Left colon (tissue), 2 donors: Measurements from ENCODE around the gene PRPF40B. TPM values are rescaled to one million over a fixed set of nuclear protein-coding genes. Genes with fewer than 3 reads are reported as not detected.

Experiments used
- ATAC-seq: fragments of 200-7000 bp; cut with Tn5 transposase; one replicate; pipeline ENCODE4 v1.9.1; 2020; ENCODE audit warnings: mild to moderate bottlenecking, moderate library complexity
- DNase-seq, 2 donors: peaks; one replicate each; pipeline ENCODE4 v3.0.0-alpha.2; 2020
- intact Hi-C, 2 donors: fragments of 100-400 bp; cut with DNase I in 1 of 2; cut with micrococcal nuclease in 1 of 2; formaldehyde crosslinking; loops; one replicate each; pipeline versions ENCODE4 v1.11.2 to v1.14.0; 2022; cut with DNase I, micrococcal nuclease
- long read RNA-seq: library from polyadenylated mRNA; unstranded; transcript quantifications from one replicate; pipeline ENCODE4 v2.0.0, GENCODE V29; 2021
- total RNA-seq, 2 donors: library from RNA; stranded (reverse); fragmentation: NEBNext Ultra II Directional; extraction: Animal tissue kit (Norgen Biotek cat#: 25700); gene quantifications; one replicate each; pipeline ENCODE4 v1.2.1, GENCODE V29; 2021
- donor health status: DM: no; HTN: no; CAD: no.
- donor health status: DM: yes; HTN: yes; CAD: no.

Gene PRPF40B
- 10 to 100 TPM; 12.6 to 13.6 TPM for total RNA-seq
- long read RNA-seq, partial matches to known transcripts, result 2 of 13 reads
- long read RNA-seq, other reads (novel, unspliced or antisense), result 11 of 13 reads

DNA sequence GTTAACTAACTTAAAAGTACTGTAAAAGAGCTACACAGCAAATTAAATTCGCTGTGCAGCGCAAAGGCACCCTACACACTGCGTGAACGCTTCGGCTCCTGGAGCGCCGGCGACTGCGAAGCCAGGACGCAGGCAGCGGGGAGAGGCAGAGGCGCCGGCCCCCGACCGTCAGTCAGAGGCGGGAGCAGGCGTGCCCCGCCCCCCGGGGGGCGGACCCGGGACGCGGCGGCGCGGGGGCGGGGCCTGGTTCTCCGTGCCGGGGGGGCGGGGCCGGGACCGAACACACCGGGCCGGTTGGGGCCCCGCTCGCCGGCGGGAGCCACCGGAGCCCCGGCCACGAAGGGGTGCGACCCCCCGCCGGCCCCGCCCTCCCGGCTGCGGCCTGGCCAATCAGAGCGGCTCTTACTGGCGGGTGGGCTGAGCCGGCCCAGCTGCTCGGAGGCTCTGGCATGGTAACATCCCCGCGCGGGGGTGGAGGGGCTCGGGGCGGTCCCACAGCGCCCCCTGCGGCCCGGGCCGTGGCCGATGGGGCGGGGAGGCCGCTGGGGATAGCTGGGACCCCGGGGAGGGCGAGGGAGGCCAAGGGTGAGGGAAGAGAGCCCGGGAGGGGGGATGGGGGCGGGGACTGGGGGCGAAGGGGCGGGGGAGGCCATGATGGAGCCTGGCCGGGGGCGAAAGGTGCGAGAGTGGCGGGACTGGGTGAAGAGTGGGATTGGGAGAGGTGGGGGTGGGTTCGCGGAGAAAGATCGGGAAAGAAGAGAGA is at the start of gene PRPF40B:
Gene PRPF40B (plus strand): TSS at position 420 of the 763 bp plus-strand sequence. CDS start 30 bp downstream, at position 450.
- DNase-seq (peak; percentile 85 to 91), ATAC-seq (peak; percentile 94)
- intact Hi-C loops, result no loop called here

DNA sequence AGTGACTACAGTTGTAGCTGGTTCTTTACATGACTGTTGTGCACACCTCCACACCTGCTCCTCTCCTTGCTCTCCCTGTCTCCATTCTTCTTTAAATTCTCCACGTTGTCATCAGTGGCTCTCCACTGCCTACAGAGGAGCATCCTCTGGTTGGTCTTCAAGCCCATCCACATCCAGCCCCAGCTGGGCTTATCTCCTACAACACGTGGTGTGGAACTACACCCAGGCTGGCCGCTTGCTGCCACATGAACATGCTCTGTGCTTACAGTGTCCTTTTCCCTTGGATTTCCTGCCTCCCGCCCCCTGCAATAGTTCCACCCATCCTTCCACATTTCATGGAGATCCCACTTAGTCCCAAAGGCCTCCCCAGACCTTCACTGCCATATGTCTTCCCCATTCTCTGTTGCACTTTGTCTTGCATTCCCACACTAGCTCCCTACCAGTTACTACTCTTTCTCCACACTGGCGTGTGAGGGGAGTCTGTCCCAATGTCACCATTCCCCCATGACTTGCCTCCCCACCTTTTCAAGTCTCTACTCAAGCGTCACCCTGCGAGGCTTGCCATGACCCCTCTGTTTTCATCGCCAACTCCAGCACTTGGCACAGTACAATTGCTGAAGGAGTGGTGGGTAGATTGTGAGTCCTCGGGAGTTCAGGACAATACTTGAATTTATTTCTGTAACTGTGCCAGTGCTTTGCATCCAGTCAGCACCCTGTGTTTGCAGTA is 45.6 kb upstream of the PRPF40B start:
- intact Hi-C loops, result no loop called here
- DNase-seq, result no peak
- ATAC-seq, result no peak

- intact Hi-C loops, result no loop called here
- DNase-seq (no peak), ATAC-seq (no peak)
Measured at GRCh38 chr12:49578471-49579112, 44.8 kb upstream of the PRPF40B start.

DNA sequence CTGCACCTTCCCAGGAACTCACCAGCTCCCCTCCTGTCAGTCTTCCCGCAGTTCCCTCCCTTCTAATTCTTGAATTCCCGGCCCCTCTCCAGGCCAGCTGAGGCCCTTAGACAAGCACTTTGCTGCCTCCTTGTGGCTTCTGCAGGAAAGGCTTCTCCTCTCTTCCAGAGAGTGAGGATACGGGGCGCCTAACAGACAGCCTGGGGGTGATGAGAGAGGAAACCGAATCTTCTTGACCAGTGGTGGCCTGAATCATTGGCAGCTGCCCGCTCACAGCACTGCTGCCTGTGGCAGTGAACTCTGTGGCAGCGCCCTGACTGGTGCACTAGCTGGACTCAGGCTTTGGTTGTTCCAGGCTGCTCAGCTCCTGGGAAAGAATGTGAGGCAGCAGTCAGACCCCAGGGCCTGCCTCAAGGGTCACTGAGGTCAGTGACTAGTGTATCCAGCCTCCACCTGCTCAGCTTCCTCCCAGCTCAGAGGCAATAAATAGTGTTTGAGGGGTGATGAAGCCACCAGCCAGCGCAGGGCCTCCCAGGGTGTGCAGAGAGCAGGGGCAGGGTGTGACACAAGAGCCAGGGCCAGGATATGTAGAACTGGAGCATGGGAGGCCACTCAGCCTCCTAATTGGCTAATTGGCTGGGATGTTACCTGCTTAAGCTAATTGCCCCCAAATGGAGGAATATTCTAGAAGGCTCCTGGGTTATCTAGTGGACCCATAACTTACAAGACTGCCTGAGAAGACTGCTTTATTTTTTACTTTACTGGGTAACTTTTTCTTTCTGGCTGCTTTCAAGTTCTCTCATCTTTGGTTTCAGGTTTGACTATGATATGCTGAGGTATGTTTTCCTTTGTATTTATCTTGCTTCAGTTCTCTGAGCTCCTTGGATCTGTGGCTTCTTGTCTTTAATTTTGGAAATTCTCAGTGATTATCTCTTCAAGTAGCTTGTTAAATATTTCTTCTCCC is 42.5 kb upstream of the PRPF40B start:
- peak; percentile 62 to 80 for DNase-seq
- intact Hi-C loops, result no loop called here
- ATAC-seq, result peak; percentile 89

GRCh38 chr12:49582201-49582600 is 41.2 kb upstream of the PRPF40B start:
- no peak for ATAC-seq
- intact Hi-C loops, result no loop called here
- no peak for DNase-seq

GRCh38 chr12:49582850-49583249 is 40.5 kb upstream of the PRPF40B start:
- DNase-seq, result no peak

DNA sequence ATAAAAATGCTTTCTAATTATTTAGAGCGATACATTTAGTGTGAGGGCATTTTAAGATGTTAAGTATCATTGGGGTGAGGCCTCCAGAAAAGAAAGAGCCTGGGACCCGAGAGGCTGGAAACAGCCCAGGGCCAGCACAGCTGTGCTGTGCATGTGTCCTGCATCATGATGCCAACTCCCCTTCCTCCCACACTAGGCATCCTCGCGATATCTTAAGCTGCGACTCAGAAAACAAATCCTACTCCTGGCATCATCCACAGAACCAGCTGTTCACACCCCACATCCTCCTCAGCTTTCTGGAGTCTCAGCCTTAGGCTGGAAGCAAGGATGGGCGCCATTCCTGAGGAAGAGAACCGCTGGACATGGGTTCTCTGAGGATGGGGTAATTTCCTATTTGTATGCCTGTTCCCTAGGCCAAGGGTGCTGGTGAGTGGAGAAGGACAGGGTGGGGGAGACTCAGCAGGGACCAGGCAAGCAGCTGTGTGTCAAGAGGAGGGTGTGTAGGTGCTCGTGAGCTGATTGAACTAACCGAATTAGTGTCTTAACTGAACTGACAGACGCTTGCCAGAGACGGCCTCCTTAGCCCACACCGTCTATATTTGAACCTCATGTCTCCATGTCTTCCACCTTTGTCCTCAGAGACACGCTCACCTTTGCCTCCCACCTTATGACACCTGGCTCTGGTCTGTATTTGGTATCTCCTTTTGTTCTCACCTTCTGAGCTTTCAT is 39.8 kb upstream of the PRPF40B start:
- intact Hi-C loops, result no loop called here
- ATAC-seq (no peak), DNase-seq (no peak)

More at GRCh38 chr12:49582850-49583249, 40.5 kb upstream of the PRPF40B start:
- intact Hi-C loops, result no loop called here
- no peak for ATAC-seq

- no peak for ATAC-seq
- intact Hi-C loops, result no loop called here
Measured at GRCh38 chr12:49584591-49584990, 38.8 kb upstream of the PRPF40B start.

GRCh38 chr12:49585477-49586459 is 37.6 kb upstream of the PRPF40B start:
- no peak for ATAC-seq
- intact Hi-C loops, result no loop called here
- no peak for DNase-seq

More at GRCh38 chr12:49584591-49584990, 38.8 kb upstream of the PRPF40B start:
- DNase-seq, result no peak

- DNase-seq, result no peak
- intact Hi-C loops, result no loop called here
- no peak for ATAC-seq
Measured at GRCh38 chr12:49587174-49587908, 36.0 kb upstream of the PRPF40B start.

- DNase-seq (no peak), ATAC-seq (no peak)
- intact Hi-C loops, result no loop called here
Measured at GRCh38 chr12:49588281-49588680, 35.1 kb upstream of the PRPF40B start.

DNA sequence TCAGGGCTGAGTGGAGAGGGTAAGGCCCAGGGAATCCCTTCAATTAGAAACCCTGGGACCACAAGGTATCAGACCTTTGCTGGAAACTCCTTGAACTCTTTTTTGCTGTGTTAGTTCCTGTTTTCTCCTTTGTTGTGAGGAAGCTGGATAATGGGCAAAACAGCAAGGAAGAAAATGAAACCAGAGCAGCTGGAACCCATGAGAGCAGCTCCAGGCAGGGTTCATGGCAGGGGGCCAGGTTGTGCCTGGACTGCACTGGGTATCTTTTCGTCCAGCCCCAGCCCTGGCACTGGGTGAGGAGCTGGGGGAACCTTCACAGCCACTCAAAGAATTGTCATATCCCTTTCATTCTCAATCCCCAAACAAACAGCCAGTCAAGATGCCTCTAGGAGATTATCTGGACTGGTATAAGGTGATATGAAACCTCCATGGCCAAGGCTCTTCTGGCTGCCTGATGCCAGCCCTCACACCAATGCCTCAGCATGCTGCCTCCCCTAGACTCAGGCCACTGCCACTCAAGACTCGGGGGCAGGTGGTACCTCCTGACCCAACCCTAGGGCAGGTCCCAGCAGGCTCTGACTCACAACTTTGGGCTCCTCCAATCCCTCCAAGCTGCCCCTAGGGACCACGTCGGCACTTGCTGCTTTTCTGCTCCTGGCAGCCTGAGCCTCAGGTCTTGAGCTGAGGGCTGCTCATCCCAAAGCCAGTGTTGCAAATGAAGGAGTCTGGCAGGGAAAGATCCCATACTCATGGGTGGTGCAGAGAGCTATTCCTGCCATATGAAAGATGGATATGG is 34.4 kb upstream of the PRPF40B start:
- intact Hi-C loops, result no loop called here
- DNase-seq, result no peak
- ATAC-seq, result no peak

DNA sequence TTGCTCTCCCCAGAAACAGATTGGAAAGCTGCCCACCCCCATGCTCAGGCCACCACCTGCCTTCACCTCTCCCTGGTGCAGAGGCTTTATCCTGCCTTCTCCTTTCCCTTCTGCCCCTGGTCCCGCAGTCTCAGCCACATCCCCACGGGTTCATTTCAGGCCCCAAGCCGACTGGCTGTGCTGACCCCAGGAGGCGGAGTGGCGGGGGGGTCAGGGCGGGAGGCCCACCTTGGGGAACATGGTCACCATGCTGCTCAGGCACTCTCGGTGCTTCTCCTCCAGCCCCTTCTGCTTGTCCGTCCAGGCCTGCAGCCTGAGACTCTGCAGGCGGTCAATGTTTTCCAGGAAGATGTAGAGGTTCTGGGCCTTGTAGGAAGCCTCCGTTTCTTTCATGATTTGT is 24.8 kb upstream of the PRPF40B start:
- no peak for DNase-seq
- no peak for ATAC-seq
- intact Hi-C loops, result no loop called here

DNA sequence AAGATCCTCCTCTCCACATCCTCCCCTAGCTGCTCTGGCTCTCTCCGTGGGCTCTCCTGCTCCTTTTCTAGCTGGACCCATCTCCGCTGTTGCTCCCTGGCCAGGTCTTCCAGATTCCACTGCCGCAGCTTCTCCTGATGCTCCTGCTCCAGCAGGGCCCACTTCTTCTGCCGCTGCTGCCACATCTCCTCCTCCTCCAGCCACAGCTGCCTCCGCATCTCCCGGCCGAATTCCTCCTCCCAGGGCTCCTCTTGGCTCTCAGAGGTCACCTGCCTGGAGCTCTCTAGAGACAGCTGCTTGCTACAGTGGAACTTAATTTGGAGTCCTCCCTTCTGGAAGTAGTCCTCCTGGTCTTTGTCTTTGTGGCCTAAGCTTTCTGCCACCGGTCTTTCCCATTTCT is 23.4 kb upstream of the PRPF40B start:
- ATAC-seq (no peak), DNase-seq (no peak)
- intact Hi-C loops, result no loop called here

DNA sequence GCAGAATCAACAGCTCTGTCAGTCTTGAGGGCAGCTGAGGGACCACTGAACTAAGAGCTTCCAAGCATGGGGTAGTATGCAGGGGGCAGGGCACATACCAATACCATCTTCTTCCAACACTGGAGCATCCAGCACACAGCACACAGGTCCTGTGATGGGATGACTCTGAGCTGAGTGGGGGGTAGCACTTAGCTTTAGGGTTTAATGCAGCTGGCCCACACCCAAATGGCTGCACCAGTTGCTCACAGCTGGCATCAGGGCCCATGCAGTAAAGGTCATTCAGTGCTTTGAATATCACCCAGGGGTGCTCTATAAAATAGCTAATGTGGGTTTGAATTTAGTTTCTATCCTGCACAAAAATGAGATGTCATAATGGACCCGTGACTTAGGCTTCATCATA is 19.6 kb upstream of the PRPF40B start:
- DNase-seq (no peak), ATAC-seq (no peak)
- intact Hi-C loops, result no loop called here
